ENCODE data around the gene LDHAL6B.

DNA sequence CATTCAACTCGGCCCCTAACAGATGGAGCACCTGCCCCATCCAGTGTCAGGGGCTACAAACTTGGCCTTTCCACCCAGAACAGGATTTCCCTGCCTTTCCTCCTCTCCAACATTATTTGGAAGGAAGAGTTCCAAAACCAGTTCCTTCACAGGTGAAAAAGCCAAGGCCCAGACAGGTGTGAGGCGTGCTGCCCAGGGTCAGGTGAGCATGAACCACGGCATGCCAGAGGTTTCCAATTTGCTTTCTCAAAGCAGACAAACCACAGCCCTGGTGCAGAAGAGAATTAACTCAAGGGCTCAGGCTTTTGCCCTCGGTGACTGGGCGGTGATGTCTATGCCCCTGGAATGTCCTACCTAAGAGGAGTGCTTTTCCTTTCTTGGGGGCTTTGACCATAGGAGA lies 43.2 kb downstream of the LDHAL6B start:
- TF ChIP-seq, protein P1, sequence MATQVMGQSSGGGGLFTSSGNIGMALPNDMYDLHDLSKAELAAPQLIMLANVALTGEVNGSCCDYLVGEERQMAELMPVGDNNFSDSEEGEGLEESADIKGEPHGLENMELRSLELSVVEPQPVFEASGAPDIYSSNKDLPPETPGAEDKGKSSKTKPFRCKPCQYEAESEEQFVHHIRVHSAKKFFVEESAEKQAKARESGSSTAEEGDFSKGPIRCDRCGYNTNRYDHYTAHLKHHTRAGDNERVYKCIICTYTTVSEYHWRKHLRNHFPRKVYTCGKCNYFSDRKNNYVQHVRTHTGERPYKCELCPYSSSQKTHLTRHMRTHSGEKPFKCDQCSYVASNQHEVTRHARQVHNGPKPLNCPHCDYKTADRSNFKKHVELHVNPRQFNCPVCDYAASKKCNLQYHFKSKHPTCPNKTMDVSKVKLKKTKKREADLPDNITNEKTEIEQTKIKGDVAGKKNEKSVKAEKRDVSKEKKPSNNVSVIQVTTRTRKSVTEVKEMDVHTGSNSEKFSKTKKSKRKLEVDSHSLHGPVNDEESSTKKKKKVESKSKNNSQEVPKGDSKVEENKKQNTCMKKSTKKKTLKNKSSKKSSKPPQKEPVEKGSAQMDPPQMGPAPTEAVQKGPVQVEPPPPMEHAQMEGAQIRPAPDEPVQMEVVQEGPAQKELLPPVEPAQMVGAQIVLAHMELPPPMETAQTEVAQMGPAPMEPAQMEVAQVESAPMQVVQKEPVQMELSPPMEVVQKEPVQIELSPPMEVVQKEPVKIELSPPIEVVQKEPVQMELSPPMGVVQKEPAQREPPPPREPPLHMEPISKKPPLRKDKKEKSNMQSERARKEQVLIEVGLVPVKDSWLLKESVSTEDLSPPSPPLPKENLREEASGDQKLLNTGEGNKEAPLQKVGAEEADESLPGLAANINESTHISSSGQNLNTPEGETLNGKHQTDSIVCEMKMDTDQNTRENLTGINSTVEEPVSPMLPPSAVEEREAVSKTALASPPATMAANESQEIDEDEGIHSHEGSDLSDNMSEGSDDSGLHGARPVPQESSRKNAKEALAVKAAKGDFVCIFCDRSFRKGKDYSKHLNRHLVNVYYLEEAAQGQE (IDR thresholded peaks at IDR 0.05; ENCODE audit: insufficient read depth in 1 of 2, low read depth in 2 of 2, low read length in 2 of 2) = no peak
- no peak for TF ChIP-seq TAF1 (IDR thresholded peaks at IDR 0.05; ENCODE audit: borderline replicate concordance, insufficient read depth, low read length)
- TF ChIP-seq SIN3A (IDR thresholded peaks at IDR 0.05; ENCODE audit: borderline replicate concordance, insufficient read depth, low read length) = no peak
- no peak for TF ChIP-seq POLR2AphosphoS5 (IDR thresholded peaks at IDR 0.05; ENCODE audit: low read depth, low read length)

Data from PFSK-1 (cell line).